HepG2 (cell line): ENCODE results near the gene NOSTRIN. TPM values are rescaled to one million over a fixed set of nuclear protein-coding genes. Genes with fewer than 3 reads are reported as not detected.

Experiments used
- ERF ChIP-seq: IDR thresholded peaks from 2 replicates; pipeline ENCODE4 v1.6.1; 2018; ENCODE audit warnings: missing biosample characterization, missing genetic modification reagents
- ESRRA ChIP-seq: sonication (generic); formaldehyde crosslinking; IDR thresholded peaks from 2 replicates; pipeline ENCODE4 v1.5.1; 2020; ENCODE audit warnings: mild to moderate bottlenecking, low read depth, missing genetic modification reagents
- EZH2 ChIP-seq: conservative IDR thresholded peaks from 2 replicates; pipeline ENCODE4 v1.6.1; 2012; ENCODE audit warnings: mild to moderate bottlenecking, low read depth, low read length, moderate library complexity
- KLF16 ChIP-seq, 2 experiments: sonication (generic) in 1 of 2; formaldehyde crosslinking in 1 of 2; IDR thresholded peaks; 2 replicates each; pipeline versions ENCODE4 v1.6.1 to v1.8.0; 2016 to 2023; ENCODE audit warnings: missing genetic modification reagents in 2 of 2, missing compliant biosample characterization in 1 of 2
- NBN ChIP-seq: fragments of 450-650 bp; conservative IDR thresholded peaks from 2 replicates; pipeline ENCODE4 v1.6.1; 2017
- NR2F6 ChIP-seq, 2 experiments: IDR thresholded peaks; 2 replicates each; pipeline ENCODE4 v1.6.1; 2016; ENCODE audit warnings: antibody characterized with exemption in 1 of 2, mild to moderate bottlenecking in 1 of 2
- PATZ1 ChIP-seq: sonication (generic); formaldehyde crosslinking; IDR thresholded peaks from 2 replicates; pipeline ENCODE4 v1.4.0; 2020; ENCODE audit warnings: missing genetic modification reagents
- POLR2AphosphoS2 ChIP-seq: IDR thresholded peaks from 2 replicates; pipeline ENCODE4 v1.6.1; 2011; ENCODE audit warnings: low read depth, low read length, improper control_type of control experiment
- RARA ChIP-seq: IDR thresholded peaks from 2 replicates; pipeline ENCODE4 v1.6.1; 2016; ENCODE audit warnings: missing genetic modification reagents, missing compliant biosample characterization
- RORA ChIP-seq: sonication (generic); formaldehyde crosslinking; IDR thresholded peaks from 2 replicates; pipeline ENCODE4 v1.5.0; 2020; ENCODE audit warnings: mild to moderate bottlenecking, missing genetic modification reagents, moderate library complexity
- SMARCE1 ChIP-seq: fragments of 450-650 bp; IDR thresholded peaks from 2 replicates; pipeline ENCODE4 v1.6.1; 2017; ENCODE audit warnings: borderline replicate concordance
- ZBTB46 ChIP-seq: sonication (generic); formaldehyde crosslinking; IDR thresholded peaks from 2 replicates; pipeline ENCODE4 v1.4.0; 2020; ENCODE audit warnings: mild to moderate bottlenecking, missing genetic modification reagents, borderline replicate concordance
- ZMAT3 ChIP-seq: sonication (generic); formaldehyde crosslinking; conservative IDR thresholded peaks from 2 replicates; pipeline ENCODE4 v1.7.0; 2021; ENCODE audit warnings: missing genetic modification reagents
- ZNF326 ChIP-seq: sonication (generic); formaldehyde crosslinking; IDR thresholded peaks from 2 replicates; pipeline ENCODE4 v1.4.0; 2020; ENCODE audit warnings: missing genetic modification reagents, borderline replicate concordance
- ZNF468 ChIP-seq: sonication (generic); formaldehyde crosslinking; IDR thresholded peaks from 2 replicates; pipeline ENCODE4 v1.8.0; 2022; ENCODE audit warnings: mild to moderate bottlenecking, moderate library complexity, missing genetic modification reagents
- ZNF792 ChIP-seq: IDR thresholded peaks from 2 replicates; pipeline ENCODE4 v1.6.1; 2016
- ZNF878 ChIP-seq: sonication (generic); formaldehyde crosslinking; IDR thresholded peaks from 2 replicates; pipeline ENCODE4 v1.8.1; 2023; ENCODE audit warnings: mild to moderate bottlenecking, missing genetic modification reagents, moderate library complexity
- polyA plus RNA-seq, 8 experiments: library from polyadenylated mRNA; depleted of rRNA in 3 of 8; stranded (reverse) in 7 of 8; unstranded in 1 of 8; fragments of >200 nt; fragmentation: Illumina TruSeq in 4 of 8; extraction: Trizol in 4 of 8; gene quantifications; 2 replicates each; pipeline versions ENCODE4 v1.2.1 to v1.2.3, GENCODE V29; 2011 to 2016; ENCODE audit warnings: low read depth in 4 of 8, missing spikeins in 1 of 8, mixed read lengths in 1 of 8; ENCODE audit not compliant: insufficient read depth in 1 of 8
- total RNA-seq, 5 experiments: library from RNA; depleted of rRNA; stranded (reverse); fragments of >200 nt; fragmentation: Illumina TruSeq; extraction: Trizol; gene quantifications; 2 replicates each; pipeline ENCODE4 v1.2.3, GENCODE V29; 2016; ENCODE audit warnings: low read depth in 1 of 5
- TF ChIP-seq, protein P1 (sequence below): sonication (generic); formaldehyde crosslinking; IDR thresholded peaks from 2 replicates; pipeline ENCODE4 v1.8.1; 2023; ENCODE audit warnings: mild to moderate bottlenecking, moderate library complexity, missing genetic modification reagents
- TF ChIP-seq, protein P2 (sequence below): sonication (generic); formaldehyde crosslinking; IDR thresholded peaks from 2 replicates; pipeline ENCODE4 v1.8.1; 2023; ENCODE audit warnings: mild to moderate bottlenecking, missing genetic modification reagents
- TF ChIP-seq, protein P3 (sequence below): sonication (generic); formaldehyde crosslinking; IDR thresholded peaks from 2 replicates; pipeline ENCODE4 v1.5.0; 2020; ENCODE audit warnings: mild to moderate bottlenecking, missing genetic modification reagents, moderate library complexity
- TF ChIP-seq, protein P4 (sequence below): sonication (generic); formaldehyde crosslinking; IDR thresholded peaks from 2 replicates; pipeline ENCODE4 v1.5.0; 2020; ENCODE audit warnings: missing genetic modification reagents, mild to moderate bottlenecking, borderline replicate concordance

NOSTRIN gene
- total and polyA plus RNA-seq, 2 of the 13 experiments (the other 11 are each of a cell fraction or from before 2014, with no cell fraction given), result 0.22 TPM

DNA sequence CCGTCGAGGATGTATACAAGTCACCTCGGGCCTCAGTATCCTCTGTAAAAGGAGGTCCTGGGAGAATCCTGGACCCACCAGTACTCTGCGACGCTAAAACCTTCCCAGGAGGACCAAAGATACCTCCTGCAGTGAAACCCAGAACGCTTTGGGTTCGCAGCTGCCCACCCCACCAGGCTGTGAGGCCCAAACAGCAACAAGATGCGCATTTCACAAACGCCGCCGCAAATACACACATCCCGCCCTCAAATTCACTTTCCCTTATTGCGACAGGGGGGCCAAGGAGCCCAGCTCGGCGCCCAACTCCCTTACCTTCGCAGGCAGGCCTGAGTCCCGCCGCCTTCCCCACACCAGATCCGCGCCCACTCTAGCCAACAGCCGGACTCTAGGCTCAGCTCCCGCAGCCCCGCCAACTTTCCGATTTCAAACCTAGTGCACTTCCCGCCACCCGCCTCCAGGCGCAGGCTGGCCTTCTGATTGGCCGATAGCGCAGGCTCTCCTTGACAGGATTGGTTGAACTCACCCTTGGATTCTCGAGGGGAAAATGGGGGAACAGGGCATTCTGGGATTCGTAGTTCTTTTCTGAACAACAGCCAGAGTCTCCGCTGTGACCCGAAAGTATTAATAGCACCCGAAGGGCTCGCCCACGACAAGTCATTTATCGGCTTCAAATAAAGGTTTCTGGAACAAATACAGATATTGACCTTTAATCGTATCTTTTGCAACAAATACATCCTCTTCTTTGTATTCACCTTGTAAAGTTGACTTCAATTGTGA, 87.8 kb downstream of the NOSTRIN start, which contains the start of gene SPC25 (continued):
- TF ChIP-seq POLR2AphosphoS2 (no peak), SMARCE1 (no peak), ESRRA (CRISPR knock-in tag) (no peak; the same call in 1 of the 2 replicates), EZH2 (no peak), ERF (CRISPR knock-in tag) (peak; percentile 64), ZNF326 (CRISPR knock-in tag) (no peak), ZNF792 (CRISPR knock-in tag) (0 out of 2 replicates have a peak, but pooled peaks have one; percentile 73), NBN (no peak), KLF16 (CRISPR knock-in tag; IDR thresholded peaks at IDR 0.05) (peak in 1 of 2 experiments; percentile 57; a peak in 1 of 4 replicates), ZBTB46 (CRISPR knock-in tag) (no peak), ZNF468 (no peak), ZNF878 (CRISPR knock-in tag) (peak; percentile 76; the same call in 1 of the 2 replicates), NR2F6 (IDR thresholded peaks at IDR 0.05) (no peak), NR2F6 (CRISPR knock-in tag; IDR thresholded peaks at IDR 0.05) (no peak), PATZ1 (peak; percentile 43; the same call in 1 of the 2 replicates), ZMAT3 (CRISPR knock-in tag) (0 out of 2 replicates have a peak, but pooled peaks have one; percentile 59), RORA (CRISPR knock-in tag) (no peak), RARA (CRISPR knock-in tag) (no peak)
- TF ChIP-seq, protein P1, sequence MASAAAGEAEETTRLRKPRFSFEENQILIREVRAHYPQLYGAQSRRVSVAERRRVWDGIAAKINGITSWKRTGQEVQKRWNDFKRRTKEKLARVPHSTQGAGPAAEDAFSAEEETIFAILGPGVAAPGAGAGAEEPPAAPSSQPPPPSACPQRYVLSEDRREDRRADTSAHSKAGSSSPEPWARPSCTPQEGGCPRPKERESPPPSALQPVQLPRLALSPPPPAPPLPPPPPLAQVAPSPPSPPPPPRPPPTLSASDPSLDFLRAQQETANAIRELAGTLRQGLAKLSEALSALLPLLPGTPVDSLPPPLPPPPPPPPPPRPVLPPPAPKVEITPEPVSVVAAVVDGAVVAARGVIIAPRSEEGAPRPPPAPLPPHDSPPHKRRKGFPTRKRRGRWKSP (CRISPR knock-in tag), result no peak
- TF ChIP-seq, protein P2, sequence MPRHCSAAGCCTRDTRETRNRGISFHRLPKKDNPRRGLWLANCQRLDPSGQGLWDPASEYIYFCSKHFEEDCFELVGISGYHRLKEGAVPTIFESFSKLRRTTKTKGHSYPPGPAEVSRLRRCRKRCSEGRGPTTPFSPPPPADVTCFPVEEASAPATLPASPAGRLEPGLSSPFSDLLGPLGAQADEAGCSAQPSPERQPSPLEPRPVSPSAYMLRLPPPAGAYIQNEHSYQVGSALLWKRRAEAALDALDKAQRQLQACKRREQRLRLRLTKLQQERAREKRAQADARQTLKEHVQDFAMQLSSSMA (CRISPR knock-in tag), result 0 out of 2 replicates have a peak, but pooled peaks have one; percentile 61
- TF ChIP-seq, protein P3, sequence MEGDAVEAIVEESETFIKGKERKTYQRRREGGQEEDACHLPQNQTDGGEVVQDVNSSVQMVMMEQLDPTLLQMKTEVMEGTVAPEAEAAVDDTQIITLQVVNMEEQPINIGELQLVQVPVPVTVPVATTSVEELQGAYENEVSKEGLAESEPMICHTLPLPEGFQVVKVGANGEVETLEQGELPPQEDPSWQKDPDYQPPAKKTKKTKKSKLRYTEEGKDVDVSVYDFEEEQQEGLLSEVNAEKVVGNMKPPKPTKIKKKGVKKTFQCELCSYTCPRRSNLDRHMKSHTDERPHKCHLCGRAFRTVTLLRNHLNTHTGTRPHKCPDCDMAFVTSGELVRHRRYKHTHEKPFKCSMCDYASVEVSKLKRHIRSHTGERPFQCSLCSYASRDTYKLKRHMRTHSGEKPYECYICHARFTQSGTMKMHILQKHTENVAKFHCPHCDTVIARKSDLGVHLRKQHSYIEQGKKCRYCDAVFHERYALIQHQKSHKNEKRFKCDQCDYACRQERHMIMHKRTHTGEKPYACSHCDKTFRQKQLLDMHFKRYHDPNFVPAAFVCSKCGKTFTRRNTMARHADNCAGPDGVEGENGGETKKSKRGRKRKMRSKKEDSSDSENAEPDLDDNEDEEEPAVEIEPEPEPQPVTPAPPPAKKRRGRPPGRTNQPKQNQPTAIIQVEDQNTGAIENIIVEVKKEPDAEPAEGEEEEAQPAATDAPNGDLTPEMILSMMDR (CRISPR knock-in tag), result no peak
- TF ChIP-seq, protein P4, sequence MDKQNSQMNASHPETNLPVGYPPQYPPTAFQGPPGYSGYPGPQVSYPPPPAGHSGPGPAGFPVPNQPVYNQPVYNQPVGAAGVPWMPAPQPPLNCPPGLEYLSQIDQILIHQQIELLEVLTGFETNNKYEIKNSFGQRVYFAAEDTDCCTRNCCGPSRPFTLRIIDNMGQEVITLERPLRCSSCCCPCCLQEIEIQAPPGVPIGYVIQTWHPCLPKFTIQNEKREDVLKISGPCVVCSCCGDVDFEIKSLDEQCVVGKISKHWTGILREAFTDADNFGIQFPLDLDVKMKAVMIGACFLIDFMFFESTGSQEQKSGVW, result no peak
